Activated naive CD4-positive, alpha-beta T cell treated with anti-CD3 and anti-CD28 coated beads, Interleukin-2, amount 50 U/mL, for 24 hours (primary cell): ENCODE results near the gene DIP2B.

ENCODE experiments used
- H3K27ac Mint-ChIP-seq: one replicate; pipeline ENCODE4 v1.8.0; 2021; ENCODE audit warnings: mild to moderate bottlenecking, mixed read lengths
- H3K27me3 Mint-ChIP-seq: one replicate; pipeline ENCODE4 v1.8.0; 2021; ENCODE audit warnings: mixed read lengths
- H3K36me3 Mint-ChIP-seq: one replicate; pipeline ENCODE4 v1.8.0; 2021; ENCODE audit warnings: mixed read lengths
- H3K4me1 Mint-ChIP-seq: one replicate; pipeline ENCODE4 v1.8.0; 2021; ENCODE audit warnings: mixed read lengths
- H3K4me3 Mint-ChIP-seq: one replicate; pipeline ENCODE4 v1.8.0; 2021; ENCODE audit warnings: mild to moderate bottlenecking, mixed read lengths
- H3K9me3 Mint-ChIP-seq: one replicate; pipeline ENCODE4 v1.8.0; 2021; ENCODE audit warnings: mixed read lengths

DIP2B gene

GRCh38 chr12:50699154-50699553, 194.4 kb downstream of the DIP2B start:
- H3K27ac Mint-ChIP-seq, result no peak overlapping the region
- no peaks in the 10 kb centered on the region for H3K9me3 Mint-ChIP-seq
- H3K4me3 Mint-ChIP-seq, result no peak overlapping the region
- no peaks in the 10 kb centered on the region for H3K4me1 Mint-ChIP-seq
- H3K36me3 Mint-ChIP-seq, result peaks cover 11% of the 10 kb centered on the region
- H3K27me3 Mint-ChIP-seq, result no peaks in the 10 kb centered on the region

GRCh38 chr12:50699940-50700339, 195.2 kb downstream of the DIP2B start:
- no peaks in the 10 kb centered on the region for H3K27me3 Mint-ChIP-seq
- H3K27ac Mint-ChIP-seq, result no peak overlapping the region
- H3K9me3 Mint-ChIP-seq, result no peaks in the 10 kb centered on the region
- no peaks in the 10 kb centered on the region for H3K4me1 Mint-ChIP-seq
- no peak overlapping the region for H3K4me3 Mint-ChIP-seq
- H3K36me3 Mint-ChIP-seq, result peaks cover 14% of the 10 kb centered on the region

GRCh38 chr12:50706606-50707005, 201.8 kb downstream of the DIP2B start:
- Mint-ChIP-seq H3K27ac (no peak overlapping the region), H3K36me3 (peaks cover 17% of the 10 kb centered on the region)

GRCh38 chr12:50707396-50707795, 202.6 kb downstream of the DIP2B start:
- Mint-ChIP-seq H3K4me3 (no peak overlapping the region), H3K9me3 (no peaks in the 10 kb centered on the region), H3K4me1 (no peaks in the 10 kb centered on the region), H3K36me3 (peaks cover 17% of the 10 kb centered on the region), H3K27me3 (no peaks in the 10 kb centered on the region), H3K27ac (no peak overlapping the region)

More at GRCh38 chr12:50706606-50707005, 201.8 kb downstream of the DIP2B start:
- Mint-ChIP-seq H3K27me3 (no peaks in the 10 kb centered on the region), H3K4me1 (no peaks in the 10 kb centered on the region), H3K4me3 (no peak overlapping the region), H3K9me3 (no peaks in the 10 kb centered on the region)

GRCh38 chr12:50708631-50709030, 203.8 kb downstream of the DIP2B start:
- Mint-ChIP-seq H3K27ac (peak overlapping the region; percentile 56), H3K4me1 (no peaks in the 10 kb centered on the region)

GRCh38 chr12:50711121-50711520, 206.3 kb downstream of the DIP2B start:
- Mint-ChIP-seq H3K36me3 (peaks cover 20% of the 10 kb centered on the region), H3K4me3 (no peak overlapping the region), H3K27me3 (no peaks in the 10 kb centered on the region), H3K9me3 (no peaks in the 10 kb centered on the region), H3K4me1 (no peaks in the 10 kb centered on the region), H3K27ac (no peak overlapping the region)

More at GRCh38 chr12:50708631-50709030, 203.8 kb downstream of the DIP2B start:
- Mint-ChIP-seq H3K9me3 (no peaks in the 10 kb centered on the region), H3K4me3 (no peak overlapping the region), H3K36me3 (peaks cover 17% of the 10 kb centered on the region), H3K27me3 (no peaks in the 10 kb centered on the region)

GRCh38 chr12:50715174-50715573, 210.4 kb downstream of the DIP2B start:
- Mint-ChIP-seq H3K4me3 (no peak overlapping the region), H3K27me3 (no peaks in the 10 kb centered on the region), H3K9me3 (no peaks in the 10 kb centered on the region), H3K27ac (no peak overlapping the region), H3K4me1 (no peaks in the 10 kb centered on the region), H3K36me3 (peaks cover 14% of the 10 kb centered on the region)

GRCh38 chr12:50718760-50719159, 214.0 kb downstream of the DIP2B start:
- Mint-ChIP-seq H3K9me3 (no peaks in the 10 kb centered on the region), H3K27ac (no peak overlapping the region), H3K4me1 (no peaks in the 10 kb centered on the region), H3K36me3 (peaks cover 26% of the 10 kb centered on the region), H3K27me3 (no peaks in the 10 kb centered on the region), H3K4me3 (no peak overlapping the region)

GRCh38 chr12:50720085-50720484, 215.3 kb downstream of the DIP2B start:
- Mint-ChIP-seq H3K27me3 (no peaks in the 10 kb centered on the region), H3K36me3 (peaks cover 25% of the 10 kb centered on the region), H3K4me1 (no peaks in the 10 kb centered on the region), H3K4me3 (no peak overlapping the region), H3K27ac (no peak overlapping the region), H3K9me3 (no peaks in the 10 kb centered on the region)

GRCh38 chr12:50720501-50720900, 215.7 kb downstream of the DIP2B start:
- H3K36me3 Mint-ChIP-seq, result peaks cover 24% of the 10 kb centered on the region
- H3K4me3 Mint-ChIP-seq, result no peak overlapping the region
- no peak overlapping the region for H3K27ac Mint-ChIP-seq
- H3K9me3 Mint-ChIP-seq, result no peaks in the 10 kb centered on the region
- H3K27me3 Mint-ChIP-seq, result no peaks in the 10 kb centered on the region
- H3K4me1 Mint-ChIP-seq, result no peaks in the 10 kb centered on the region

- H3K27ac Mint-ChIP-seq, result no peak overlapping the region
- H3K36me3 Mint-ChIP-seq, result peaks cover 27% of the 10 kb centered on the region
- H3K4me1 Mint-ChIP-seq, result no peaks in the 10 kb centered on the region
- H3K4me3 Mint-ChIP-seq, result no peak overlapping the region
- H3K9me3 Mint-ChIP-seq, result no peaks in the 10 kb centered on the region
- H3K27me3 Mint-ChIP-seq, result no peaks in the 10 kb centered on the region
These were observed 219.1 kb downstream of the DIP2B start for GRCh38 chr12:50723865-50724264.

GRCh38 chr12:50725011-50725942, 220.5 kb downstream of the DIP2B start:
- Mint-ChIP-seq H3K9me3 (no peaks in the 10 kb centered on the region), H3K27ac (no peak overlapping the region), H3K27me3 (no peaks in the 10 kb centered on the region), H3K36me3 (peaks cover 29% of the 10 kb centered on the region), H3K4me3 (no peak overlapping the region), H3K4me1 (no peaks in the 10 kb centered on the region)

- H3K4me3 Mint-ChIP-seq, result no peak overlapping the region
- no peak overlapping the region for H3K27ac Mint-ChIP-seq
- H3K9me3 Mint-ChIP-seq, result no peaks in the 10 kb centered on the region
- H3K4me1 Mint-ChIP-seq, result no peaks in the 10 kb centered on the region
- H3K36me3 Mint-ChIP-seq, result peaks cover 33% of the 10 kb centered on the region
- no peaks in the 10 kb centered on the region for H3K27me3 Mint-ChIP-seq
These were observed 222.7 kb downstream of the DIP2B start for GRCh38 chr12:50727466-50727865.

- Mint-ChIP-seq H3K4me1 (no peaks in the 10 kb centered on the region), H3K27me3 (no peaks in the 10 kb centered on the region), H3K36me3 (peaks cover 26% of the 10 kb centered on the region), H3K4me3 (no peak overlapping the region), H3K9me3 (no peaks in the 10 kb centered on the region), H3K27ac (no peak overlapping the region)
These were observed 223.6 kb downstream of the DIP2B start for GRCh38 chr12:50728417-50728816.

- no peaks in the 10 kb centered on the region for H3K4me1 Mint-ChIP-seq
- H3K27me3 Mint-ChIP-seq, result no peaks in the 10 kb centered on the region
- no peak overlapping the region for H3K4me3 Mint-ChIP-seq
- peaks cover 23% of the 10 kb centered on the region for H3K36me3 Mint-ChIP-seq
- H3K9me3 Mint-ChIP-seq, result no peaks in the 10 kb centered on the region
- H3K27ac Mint-ChIP-seq, result no peak overlapping the region
These were observed 224.1 kb downstream of the DIP2B start for GRCh38 chr12:50728841-50729240.

- no peak overlapping the region for H3K4me3 Mint-ChIP-seq
- peaks cover 31% of the 10 kb centered on the region for H3K36me3 Mint-ChIP-seq
- H3K27me3 Mint-ChIP-seq, result no peaks in the 10 kb centered on the region
- H3K9me3 Mint-ChIP-seq, result no peaks in the 10 kb centered on the region
- no peak overlapping the region for H3K27ac Mint-ChIP-seq
- no peaks in the 10 kb centered on the region for H3K4me1 Mint-ChIP-seq
These were observed 227.8 kb downstream of the DIP2B start for GRCh38 chr12:50732591-50732990.
